GM18505 (cell line): ENCODE data around the gene MAT2B.

ENCODE experiments used
- ATAC-seq: cut with Tn5 transposase; IDR thresholded peaks from one replicate; pipeline ENCODE4 v1.9.1; 2021; ENCODE audit not compliant: unreplicated experiment
- POLR2A ChIP-seq: IDR thresholded peaks from 4 replicates; pipeline ENCODE4 v1.6.1; 2011; ENCODE audit warnings: borderline replicate concordance; ENCODE audit not compliant: insufficient read depth, insufficient read length; ENCODE audit errors: extremely low read depth

The MAT2B gene

DNA sequence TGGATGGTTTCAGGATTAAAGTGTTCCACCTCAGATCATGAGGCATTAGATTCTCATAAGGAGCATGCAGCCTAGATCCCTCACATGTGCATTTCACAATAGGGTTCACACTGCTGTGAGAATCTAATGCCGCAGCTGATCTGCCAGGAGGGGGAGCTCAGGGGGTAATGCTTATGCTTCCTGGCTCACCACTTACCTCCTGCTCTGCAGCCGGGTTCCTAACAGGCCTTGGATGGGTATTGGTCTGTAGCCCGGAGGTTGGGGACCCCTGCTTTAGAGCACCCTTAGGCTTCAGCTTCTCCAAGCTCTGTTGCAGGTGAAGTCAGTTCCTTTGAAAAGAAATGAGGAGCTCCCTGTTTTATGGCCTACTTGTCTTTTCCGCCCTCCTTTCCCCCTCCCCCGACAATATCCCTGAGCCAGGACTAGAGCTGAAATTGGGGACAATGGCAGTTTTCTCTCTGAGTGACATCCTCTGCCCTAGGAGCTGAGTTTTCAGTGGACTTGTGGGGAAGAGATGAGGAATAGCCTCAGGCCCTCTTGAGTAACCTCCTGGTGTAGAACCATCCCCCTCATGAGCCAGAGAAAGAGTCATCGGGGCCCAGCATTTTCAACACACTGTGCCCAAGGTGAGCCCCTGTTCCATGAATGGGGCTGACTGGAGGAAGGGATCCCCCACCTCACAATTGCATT is 16.2 kb upstream of the MAT2B start:
- no peak for TF ChIP-seq POLR2A
- ATAC-seq: no peak

DNA sequence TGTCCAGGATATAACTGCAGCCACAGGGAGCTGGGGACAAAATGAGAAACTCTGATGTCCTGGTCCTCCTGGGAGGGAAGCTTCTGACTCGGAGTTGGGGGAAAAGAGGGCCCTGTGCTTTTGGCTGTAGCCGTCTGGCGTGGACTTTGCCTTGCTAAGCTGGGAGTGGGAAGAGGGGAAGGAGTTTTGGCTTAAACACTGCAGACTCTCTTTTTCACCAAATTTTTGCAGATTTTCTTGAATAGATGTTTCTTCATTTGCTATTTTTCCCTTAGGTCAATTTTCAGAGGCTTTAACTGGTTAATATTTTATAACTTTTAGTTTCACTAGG is 15.7 kb upstream of the MAT2B start:
- TF ChIP-seq POLR2A: no peak
- ATAC-seq: no peak

DNA sequence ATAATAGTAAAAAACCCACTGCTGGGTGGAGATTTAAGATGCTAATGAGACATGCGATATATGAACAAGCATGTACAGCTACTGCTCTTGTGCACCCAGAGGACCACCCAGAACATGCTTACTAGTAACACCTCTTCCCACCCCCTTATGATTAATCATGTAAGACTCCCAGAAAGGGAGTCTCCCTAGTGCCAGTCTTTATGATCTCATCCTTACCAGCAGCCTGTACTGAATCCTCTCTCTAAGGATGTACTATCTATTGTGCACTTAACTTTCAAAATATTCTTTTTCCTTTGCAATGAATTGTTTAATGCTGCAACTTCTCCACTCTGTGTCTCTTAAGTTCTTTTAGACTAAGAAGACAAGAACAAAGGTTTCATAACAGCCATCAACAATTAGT is 9.1 kb upstream of the MAT2B start:
- ATAC-seq: no peak
- TF ChIP-seq POLR2A: no peak

DNA sequence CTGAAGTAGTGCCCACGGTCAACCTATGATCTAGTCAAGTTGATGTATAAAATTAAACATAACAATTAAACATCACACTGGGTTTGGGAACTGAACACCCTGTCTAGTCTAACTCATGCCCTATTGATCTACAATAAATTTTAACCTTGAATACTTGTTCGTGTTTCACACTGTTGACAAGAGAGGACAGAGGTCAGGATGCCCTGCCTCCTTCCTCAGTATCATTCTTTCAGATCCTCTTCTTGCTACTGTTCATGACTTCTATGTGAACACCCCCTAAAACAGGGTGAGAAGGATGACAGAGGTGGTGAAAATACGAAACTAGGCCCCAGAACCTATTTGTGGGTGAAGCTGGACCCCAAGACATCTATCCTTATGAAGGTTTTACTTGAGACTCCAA is 8.1 kb upstream of the MAT2B start:
- ATAC-seq: no peak
- no peak for TF ChIP-seq POLR2A

DNA sequence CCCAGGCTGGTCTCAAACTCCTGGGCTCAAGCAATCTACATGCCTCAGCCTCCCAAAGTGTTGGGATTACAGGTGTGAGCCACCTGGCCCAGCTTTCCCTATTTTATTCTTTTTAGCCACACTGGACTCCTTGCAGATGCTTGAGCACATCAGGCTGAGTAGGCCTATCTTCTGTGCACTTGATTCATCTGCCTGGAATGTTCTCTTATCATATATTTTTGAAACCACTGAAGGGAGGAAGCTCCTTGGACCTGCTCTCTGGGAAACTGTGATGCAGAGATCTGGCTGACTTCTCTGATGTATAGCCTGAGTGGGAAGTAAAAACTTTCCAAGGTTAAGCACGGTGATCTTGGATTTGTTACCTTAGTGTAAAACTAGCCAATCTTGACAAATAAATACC is 6.5 kb upstream of the MAT2B start:
- no peak for ATAC-seq
- TF ChIP-seq POLR2A: no peak

DNA sequence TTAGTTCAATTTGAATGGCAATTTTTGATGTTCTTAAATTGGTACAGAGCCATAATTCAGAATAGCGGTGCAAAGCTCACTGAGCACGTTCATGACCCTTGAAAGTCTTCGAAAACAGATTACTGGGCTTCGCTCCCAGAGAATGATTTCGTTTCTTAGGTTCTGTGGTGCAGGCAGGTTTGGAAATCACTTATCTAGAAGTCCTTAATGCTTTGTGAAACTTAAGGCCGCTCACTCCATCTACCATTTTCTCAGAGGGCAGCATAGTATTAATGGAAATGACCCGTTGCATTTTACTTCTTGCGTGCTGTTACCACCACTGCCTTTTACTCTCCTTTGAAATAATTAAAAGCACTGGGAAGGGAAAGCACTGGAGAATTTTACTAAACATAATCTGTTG is 2.9 kb upstream of the MAT2B start:
- no peak for ATAC-seq
- no peak for TF ChIP-seq POLR2A

DNA sequence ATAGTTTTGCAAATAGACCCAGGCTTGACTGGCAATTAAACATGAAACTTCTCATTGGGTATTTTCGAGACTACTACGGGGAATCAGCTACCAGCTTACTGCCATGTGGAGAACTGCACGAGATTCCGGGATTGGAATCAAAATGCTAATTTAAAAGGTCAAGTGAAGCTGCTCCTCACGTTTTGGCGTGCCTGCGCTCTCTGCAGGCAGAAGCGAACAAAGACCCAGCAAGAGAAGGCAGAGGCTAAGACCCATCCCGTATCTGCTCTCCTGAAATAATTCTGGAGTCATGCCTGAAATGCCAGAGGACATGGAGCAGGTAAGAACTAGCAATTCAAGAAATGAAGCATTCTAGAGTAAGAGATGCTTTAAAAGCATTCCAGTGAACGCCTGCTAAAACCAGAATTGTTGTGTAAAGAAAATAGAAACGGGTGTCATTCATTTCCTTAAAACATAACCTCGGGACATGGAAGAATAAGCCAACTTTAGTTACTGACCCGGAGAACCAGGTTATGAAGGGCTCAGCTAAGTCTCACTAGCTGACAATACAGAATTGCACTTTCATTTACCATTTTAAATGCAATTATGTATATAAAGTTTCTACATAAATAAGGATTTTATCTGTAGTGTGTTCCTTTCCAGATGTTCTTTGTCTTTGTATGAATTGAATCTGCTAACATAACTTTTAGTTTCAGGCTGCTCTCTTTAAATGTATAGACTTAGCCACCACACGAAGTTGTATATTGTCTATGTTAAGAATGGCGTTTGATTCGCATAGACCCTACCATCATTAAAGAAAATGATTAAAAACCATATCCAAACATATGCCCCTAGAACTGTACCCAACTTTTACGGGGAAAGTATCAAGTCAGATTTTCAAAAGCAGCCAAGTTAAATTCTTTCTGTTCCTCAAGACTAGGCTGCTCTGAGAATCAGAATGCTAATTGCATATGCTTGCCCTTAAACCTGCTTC is 2.0 kb upstream of the MAT2B start:
- TF ChIP-seq POLR2A: peak; percentile 42
- ATAC-seq: no peak

DNA sequence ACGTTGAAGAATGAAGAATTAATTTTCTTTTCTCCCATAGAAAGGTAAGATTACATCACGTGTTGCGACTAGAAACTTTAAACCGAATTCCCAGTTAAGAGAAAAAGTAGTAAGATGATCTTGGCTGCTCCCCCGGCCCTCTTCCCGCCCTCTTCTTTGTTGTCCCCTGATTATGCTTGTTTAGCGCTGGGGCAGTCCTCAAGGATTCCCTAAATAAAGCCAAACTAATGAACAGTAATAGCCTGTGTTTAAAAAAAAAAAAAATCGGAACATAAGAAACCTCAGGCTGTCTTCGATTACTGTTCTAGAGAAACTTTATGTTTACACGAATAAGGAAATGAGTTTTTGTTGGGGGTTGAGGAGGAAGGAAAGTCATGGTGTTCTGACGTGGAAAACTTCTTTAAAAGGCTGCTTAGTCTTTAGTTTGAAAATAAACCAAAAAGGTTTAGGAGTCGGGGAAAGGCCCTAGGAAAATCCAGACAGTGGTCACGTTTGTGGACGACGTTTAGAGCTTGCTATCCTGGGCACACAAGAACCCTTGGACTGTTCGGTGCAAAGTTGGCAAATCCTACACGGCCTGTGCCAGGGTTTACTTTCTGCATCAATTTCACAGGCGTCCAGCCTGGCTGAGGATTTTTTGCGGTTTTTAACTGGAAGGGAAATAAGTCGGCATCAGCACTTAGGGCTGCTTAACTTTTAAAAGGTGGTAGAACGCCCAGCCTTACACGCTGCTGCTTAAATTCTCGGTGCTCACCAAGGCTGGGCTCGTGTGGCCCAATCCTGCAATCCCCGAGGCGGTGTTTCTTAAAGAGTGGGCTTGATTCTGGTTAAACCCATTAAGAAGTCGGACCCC is 1.1 kb upstream of the MAT2B start:
- no peak for ATAC-seq
- peak; percentile 48 for TF ChIP-seq POLR2A

DNA sequence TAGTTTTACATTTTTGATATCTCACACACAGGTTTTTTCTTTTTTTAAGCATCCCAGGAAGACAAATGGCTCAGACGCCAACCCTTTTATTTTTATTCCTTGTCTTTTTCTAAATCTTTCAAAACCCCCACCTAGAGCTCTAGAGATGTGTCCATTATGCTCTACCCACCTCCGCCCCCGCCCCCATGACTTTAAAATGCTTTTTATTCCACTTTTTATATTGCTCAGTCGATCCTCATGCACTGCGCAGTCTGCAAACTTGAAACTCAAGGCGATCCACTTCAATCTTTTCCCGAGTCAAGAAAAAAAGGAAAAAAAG is 411 bp upstream of the MAT2B start:
- ATAC-seq: peak; percentile 3
- no peak for TF ChIP-seq POLR2A

DNA sequence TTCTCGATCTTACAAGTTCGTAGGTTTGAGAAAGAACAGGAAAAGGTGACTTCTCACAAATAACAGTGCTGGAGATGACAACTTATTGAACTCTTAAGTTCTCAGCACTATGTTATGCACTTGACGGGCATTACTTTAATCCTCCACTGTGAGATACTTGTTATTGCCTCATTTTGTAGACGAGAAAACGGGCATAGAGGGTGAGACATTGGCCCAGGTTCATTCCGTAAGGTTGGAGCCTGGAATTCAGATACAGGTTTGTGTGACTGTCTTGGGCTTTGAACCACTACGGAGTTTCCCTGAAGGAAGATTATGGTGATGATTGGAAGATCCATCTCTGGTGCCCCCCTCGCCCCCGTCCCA is 657 bp downstream of the MAT2B start:
- ATAC-seq: peak; percentile 7
- no peak for TF ChIP-seq POLR2A

DNA sequence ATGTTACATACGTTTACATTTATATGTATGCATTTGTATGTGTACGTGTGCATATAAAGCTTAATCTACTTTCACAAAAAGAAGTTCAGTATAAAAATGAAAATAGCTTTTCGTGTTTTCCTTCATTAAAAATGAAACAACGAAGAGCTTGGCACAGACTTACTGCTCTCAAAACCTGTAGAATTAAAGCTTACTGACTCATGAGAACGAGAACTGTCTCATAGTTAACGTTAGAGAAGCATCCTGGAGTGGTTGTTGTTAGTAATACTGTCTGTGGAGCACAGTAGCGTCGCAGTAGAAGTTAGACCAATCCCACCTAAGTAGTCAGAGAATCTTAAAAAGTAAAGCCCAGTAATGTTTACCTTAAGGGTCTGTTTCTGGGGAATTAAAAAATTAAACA is 1.3 kb downstream of the MAT2B start:
- no peak for ATAC-seq
- TF ChIP-seq POLR2A: no peak

DNA sequence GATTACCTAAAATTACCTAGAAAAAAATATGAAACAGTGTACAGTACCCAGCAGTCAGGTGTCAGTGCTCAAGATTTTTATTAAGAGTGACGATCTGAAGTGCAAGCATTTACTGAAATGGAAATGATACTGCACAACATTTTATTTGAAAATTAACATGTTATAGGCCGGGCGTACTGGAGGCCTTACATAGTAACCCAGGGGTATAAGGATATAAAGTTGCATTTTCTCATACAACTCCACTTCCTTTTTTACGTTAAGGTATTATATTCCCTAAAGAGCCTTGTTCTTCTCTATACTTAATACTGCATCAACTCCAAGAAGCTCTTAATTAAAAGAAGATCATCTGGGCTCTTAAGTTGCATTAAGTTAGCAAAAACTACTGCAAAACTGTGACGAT is 3.3 kb downstream of the MAT2B start:
- ATAC-seq: no peak
- no peak for TF ChIP-seq POLR2A

DNA sequence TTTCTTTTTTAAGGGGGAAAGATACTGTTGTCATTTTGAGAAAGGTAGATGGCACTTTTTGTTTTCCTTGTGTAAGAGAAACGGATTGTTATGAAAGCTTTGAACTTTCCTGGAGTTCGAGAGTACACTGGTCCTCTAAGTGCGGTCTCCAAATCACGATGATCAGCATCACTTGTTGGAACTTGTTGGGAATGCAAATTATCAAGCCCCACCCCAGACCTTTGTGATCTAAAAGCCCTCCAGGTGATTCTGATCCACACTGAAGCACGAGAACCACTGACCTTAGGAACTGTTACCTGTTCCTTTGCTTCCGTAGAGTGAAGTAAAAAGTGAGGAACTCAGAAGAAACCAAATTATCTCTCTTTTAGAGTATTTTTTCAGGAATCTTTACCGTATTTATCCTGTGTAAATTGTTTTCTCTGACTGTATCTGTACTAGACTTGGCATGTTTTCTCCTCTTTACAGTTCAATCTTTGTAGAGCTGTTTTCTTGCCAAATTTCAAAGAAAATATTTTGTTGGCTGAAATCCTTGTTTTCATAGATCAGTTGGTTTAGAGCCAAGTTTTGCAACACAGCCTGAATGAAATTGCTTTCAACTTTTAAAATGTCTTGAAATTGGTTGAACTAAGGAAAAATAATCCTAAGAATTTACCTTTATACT is 4.0 kb downstream of the MAT2B start:
- no peak for ATAC-seq
- TF ChIP-seq POLR2A: no peak
